ENCODE results near the gene SPTY2D1.

Gene SPTY2D1

GRCh38 chr11:18575361-18575760 lies 58.8 kb downstream of the SPTY2D1 start:
- no peak for DNase-seq (ENCODE audit: low read depth)
- H3K4me3 ChIP-seq (ENCODE audit: low read depth, low read length): no peak overlapping the region

- H3K4me3 ChIP-seq (ENCODE audit: low read depth, low read length): no peak overlapping the region
- DNase-seq (ENCODE audit: low read depth): no peak
Observed at GRCh38 chr11:18567081-18567480, 67.1 kb downstream of the SPTY2D1 start.

- DNase-seq (ENCODE audit: low read depth): no peak
- no peak overlapping the region for H3K4me3 ChIP-seq (ENCODE audit: low read depth, low read length)
Observed at GRCh38 chr11:18566406-18566805, 67.7 kb downstream of the SPTY2D1 start.

DNA sequence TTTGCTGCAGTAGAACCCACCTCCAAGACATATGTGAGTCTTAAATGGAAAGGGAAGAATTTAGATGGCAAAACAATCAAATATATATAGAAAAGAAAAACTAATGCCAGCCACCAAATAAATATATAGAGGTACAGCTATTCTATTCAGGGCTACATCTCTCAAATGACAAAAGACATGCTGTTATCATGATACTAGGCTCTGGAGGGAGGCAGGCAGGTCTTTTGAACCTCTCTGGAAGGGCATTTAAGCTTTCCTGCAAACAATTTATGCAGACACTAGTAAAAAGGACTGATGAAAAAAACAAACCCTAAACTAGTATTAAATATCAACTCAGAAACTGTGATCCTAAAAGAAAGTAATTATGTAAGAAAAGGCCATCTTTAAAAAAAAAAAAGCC lies 70.0 kb downstream of the SPTY2D1 start:
- H3K4me3 ChIP-seq (ENCODE audit: low read depth, low read length): no peak overlapping the region
- DNase-seq (ENCODE audit: low read depth): no peak

DNA sequence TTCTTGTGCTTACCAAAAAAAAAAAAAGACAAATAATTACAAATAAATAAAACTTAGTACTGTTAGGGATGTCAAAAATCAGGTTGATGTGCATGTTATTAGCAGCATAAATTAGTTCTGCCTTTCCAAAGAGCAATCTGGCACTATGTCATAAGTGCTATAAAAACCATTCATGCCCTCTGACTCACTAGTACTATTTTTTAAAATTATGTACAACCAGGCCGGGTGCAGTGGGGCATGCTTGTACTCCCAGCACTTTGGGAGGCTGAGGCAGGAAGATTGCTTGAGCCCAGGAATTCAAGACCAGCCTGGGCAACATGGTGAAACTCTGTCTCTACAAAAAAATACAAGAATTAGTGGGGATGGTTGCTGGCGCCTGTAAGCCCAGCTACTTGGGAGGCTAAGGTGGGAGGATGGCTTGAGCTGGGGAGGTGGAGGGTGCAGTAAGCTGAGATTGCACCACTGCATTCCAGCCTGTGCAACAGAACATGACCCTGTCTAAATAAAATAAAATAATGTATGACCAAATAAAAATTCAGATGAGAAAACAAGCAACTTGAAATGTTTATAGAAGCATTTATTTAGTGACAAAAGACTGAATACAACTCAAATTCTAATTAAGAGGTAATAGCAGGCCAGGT lies 70.9 kb downstream of the SPTY2D1 start:
- no peak overlapping the region for H3K4me3 ChIP-seq (ENCODE audit: low read depth, low read length)
- no peak for DNase-seq (ENCODE audit: low read depth)
